GM21528 (cell line): ENCODE results near the gene PDZD11.
"Not testable (repeated sequence)": the region's sequence is repeated elsewhere in the genome, so short reads cannot be mapped to it uniquely, and the experiment has no call there.

Source experiments
- ATAC-seq: cut with Tn5 transposase; IDR thresholded peaks from one replicate; pipeline ENCODE4 v1.9.1; 2021; ENCODE audit warnings: mild to moderate bottlenecking, moderate library complexity; ENCODE audit not compliant: unreplicated experiment, low FRiP score

The PDZD11 gene

DNA sequence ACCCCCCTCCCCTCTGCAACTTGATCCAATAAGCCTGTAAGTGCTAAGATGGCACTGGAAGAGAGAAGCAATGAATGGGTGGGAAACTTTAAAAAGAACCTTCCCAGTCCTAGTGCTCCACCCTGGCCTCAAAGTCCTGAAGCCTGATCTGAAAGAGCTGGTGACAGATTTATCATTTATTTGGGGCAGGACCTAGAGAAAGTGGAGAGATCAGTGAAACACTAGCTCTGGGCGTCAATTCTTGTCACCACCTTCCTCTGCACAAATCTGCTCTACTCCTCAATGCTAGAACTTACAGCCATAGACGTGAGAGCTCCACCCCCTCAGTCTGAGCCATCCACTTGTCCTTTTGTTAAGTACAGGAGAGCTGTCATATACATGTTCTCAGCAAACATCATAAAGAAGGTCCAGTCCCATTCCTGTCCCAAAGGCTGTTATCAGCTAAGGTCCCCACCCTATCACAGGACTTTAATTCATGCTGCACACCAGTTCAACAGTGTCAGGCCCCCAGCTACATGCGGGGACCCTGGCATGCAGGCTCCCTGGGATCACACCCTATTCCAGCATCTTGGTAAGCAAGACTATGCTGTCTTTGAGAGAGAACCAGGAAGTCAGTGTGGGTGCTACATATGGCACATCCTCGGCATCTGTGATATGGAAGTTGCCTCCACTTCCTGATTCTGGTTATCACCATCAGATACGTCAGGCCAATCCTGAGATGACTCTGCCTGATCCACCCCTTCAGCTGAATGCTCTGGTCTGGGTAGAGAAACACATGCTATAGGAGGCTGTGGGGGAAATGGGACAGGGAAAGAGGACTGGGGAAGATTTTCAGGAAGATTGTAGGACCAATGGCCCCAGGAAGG, 32.1 kb downstream of the PDZD11 start:
- no peak for ATAC-seq

DNA sequence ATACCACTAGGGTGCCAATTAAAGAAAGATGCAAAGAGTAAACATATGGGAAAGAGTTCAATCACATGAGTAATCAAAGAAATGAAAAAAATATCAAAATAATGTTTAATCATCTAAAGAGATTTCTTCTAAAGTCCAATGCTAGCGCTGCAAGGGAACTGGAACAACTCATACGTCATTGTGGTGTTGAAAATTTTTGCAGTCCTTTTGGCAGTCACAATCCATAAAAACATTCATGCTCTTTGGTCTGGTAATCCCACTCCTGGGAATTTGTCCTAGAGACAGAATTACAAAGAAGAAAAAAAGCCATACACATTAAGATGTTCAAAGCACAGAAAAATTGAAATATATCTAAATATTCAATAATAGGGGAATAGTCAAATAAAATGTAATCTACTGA, 34.3 kb downstream of the PDZD11 start:
- ATAC-seq = no peak

GRCh38 chrX:70254909-70255308, 34.8 kb downstream of the PDZD11 start:
- ATAC-seq = no peak

GRCh38 chrX:70254063-70254400, 35.7 kb downstream of the PDZD11 start:
- no peak for ATAC-seq

DNA sequence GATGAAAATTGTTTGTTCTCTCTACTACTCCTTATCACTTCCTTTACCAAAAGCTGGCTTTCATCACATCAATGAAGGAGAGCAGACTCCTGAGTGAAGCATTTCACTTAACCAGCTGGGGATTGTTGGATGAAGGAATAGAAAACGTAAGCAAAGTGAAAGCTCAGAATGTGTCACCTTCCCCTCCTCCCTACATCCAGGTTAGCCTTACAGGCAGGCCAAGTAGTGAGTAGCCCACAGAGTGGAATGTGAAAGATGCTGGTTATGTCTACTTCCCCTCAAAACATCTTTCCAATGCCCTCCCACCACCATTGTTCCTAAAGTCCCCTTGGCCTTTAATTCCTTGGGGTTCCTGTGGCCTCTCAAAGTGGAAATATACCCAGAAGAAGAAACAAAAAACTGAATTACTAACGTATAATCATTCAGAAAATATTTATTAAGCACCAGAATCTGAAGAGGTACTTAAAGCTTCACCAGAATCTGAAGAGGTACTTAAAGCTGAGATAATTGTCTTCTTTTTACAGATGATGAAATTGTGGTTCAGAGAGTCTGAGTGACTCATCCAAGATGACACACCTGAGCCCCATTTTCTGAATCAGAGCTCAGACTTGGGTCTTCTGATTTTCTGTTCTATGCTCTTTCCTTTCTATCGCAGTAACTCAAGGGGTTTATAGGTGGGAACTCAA, 36.2 kb downstream of the PDZD11 start:
- no peak for ATAC-seq

DNA sequence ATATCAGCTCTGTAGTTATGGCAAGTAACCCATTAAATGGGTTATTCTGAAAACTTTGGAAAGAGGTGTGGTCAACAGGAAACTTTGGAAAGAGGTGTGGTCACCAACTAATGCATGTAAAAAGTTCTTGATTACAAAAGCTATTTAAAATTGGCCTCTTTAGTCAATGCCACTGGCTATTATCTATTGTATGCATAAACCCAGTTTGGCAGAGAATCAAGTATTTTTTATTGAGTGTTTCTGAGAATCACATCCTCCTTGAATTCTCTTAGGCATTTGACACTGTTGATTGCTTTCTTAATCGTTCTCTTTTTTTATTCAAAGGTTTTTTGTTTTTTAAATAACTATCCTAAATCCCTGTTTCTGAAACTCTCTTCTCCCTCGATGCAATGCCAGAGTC, 37.2 kb downstream of the PDZD11 start:
- no peak for ATAC-seq

DNA sequence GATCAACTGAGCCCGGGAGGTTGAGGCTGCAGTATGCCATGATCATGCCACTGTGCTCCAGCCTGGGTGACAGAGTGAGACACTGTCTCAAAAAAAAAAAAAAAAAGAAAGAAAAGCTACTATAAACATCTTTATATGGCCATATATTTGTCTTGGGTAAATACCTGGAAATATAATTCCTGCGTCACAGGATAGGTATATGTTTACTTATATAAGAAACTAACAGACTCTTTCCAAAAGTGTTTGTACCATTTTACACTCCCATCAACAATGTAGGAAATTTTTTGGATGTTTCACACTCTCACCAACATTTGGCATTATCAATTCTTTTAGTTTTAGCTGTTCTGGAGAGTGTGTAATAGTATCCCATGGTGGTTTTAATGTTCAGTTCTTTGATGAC, 42.5 kb downstream of the PDZD11 start:
- ATAC-seq = no peak

DNA sequence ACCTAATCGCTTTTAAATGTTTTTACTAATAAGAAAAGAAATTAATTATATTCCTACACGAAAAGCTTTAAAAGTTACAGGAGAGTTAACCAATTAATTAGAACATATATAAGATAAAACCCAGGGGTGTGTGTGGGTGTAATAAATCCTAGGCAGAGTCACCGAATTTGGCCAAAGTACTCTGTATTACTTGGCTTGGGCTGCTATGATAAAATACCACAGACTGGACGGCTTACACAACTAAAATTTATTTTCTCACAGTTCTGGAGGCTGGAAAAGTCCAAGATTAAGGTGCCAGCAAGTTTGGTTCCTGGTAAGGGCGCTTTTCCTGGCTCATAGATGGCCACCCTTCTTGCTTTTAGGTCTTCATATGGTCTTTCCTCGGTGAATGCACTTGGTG, 44.8 kb downstream of the PDZD11 start:
- no peak for ATAC-seq

DNA sequence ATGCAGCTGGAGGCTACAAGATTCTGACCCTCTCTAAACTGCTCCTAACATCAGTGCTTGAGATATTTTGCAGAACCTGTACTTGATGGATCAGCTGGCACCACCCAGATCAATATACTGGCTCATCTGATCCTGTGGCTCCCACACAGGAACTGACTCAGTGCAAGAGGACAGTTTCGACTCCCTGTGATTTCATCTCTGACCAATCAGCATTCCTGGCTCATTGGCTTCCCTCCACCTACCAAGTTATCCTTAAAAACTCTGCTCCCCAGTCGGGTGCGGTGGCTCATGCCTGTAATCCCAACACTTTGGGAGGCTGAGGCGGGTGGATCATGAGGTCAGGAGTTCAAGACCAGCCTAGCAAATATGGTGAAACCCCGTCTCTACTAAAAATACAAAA, 46.1 kb downstream of the PDZD11 start:
- ATAC-seq = not testable (repeated sequence)

DNA sequence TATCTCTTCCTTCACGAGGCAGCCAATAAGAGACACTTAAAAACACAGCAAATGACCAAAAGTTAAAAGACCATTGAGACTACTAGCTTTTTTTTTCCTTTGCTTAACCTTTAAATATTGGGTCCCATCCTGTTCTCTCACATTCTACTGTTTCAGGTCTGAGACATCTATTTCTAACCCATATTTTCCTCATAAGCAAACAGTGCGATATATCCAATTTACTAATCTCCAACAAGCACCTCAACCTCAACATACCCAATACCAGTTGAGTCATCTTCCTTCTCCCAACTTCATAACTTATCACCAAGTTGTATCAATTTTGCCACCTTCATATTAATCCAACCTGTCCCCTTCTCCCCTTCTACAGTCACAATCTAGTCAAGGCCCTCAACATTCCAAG, 48.2 kb downstream of the PDZD11 start:
- no peak for ATAC-seq

GRCh38 chrX:70240751-70241150, 49.0 kb downstream of the PDZD11 start:
- ATAC-seq = no peak
